GM13977 (cell line): Measurements from ENCODE around the gene SRBD1.

Source experiments
- DNase-seq: peaks from one replicate; pipeline ENCODE4 v3.0.0; 2012; ENCODE audit warnings: low spot score
- in situ Hi-C: fragments of 300-500 bp; cut with MboI; formaldehyde crosslinking; loops from one replicate; pipeline ENCODE4 v1.12.0; 2022; ENCODE audit warnings: low sequenced_read_pairs, low pct_unique_long_range_greater_than_20kb, mixed read lengths, inconsistent platforms; ENCODE audit not compliant: unreplicated experiment
- TF ChIP-seq, protein P1 (sequence below): IDR thresholded peaks from 2 replicates; pipeline ENCODE4 v1.5.1; 2012; ENCODE audit warnings: mild to moderate bottlenecking, control low read depth; ENCODE audit not compliant: insufficient read depth; ENCODE audit errors: extremely low read depth, missing control alignments

Gene SRBD1

DNA sequence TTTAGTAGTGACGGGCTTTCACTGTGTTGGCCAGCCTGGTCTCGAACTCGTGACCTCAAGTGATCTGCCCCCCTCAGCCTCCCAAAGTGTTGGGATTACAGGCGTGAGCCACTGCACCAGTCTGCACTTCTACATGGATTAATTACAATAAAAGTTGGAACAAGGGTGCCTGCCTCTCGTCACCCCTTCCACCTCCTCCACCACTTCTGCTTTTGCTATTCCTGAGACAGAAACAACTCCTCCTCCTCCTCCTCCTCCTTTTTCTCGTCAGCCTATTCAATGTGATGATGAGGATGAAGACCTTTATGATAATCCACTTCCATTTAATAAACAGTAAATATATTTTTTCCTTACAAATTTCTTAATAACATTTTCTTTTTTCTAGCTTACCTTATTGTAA lies 35.2 kb downstream of the SRBD1 start:
- TF ChIP-seq, protein P1, sequence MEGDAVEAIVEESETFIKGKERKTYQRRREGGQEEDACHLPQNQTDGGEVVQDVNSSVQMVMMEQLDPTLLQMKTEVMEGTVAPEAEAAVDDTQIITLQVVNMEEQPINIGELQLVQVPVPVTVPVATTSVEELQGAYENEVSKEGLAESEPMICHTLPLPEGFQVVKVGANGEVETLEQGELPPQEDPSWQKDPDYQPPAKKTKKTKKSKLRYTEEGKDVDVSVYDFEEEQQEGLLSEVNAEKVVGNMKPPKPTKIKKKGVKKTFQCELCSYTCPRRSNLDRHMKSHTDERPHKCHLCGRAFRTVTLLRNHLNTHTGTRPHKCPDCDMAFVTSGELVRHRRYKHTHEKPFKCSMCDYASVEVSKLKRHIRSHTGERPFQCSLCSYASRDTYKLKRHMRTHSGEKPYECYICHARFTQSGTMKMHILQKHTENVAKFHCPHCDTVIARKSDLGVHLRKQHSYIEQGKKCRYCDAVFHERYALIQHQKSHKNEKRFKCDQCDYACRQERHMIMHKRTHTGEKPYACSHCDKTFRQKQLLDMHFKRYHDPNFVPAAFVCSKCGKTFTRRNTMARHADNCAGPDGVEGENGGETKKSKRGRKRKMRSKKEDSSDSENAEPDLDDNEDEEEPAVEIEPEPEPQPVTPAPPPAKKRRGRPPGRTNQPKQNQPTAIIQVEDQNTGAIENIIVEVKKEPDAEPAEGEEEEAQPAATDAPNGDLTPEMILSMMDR: no peak
- no peak for DNase-seq
- in situ Hi-C loops: no loop called here

GRCh38 chr2:45572979-45573378 lies 38.1 kb downstream of the SRBD1 start:
- in situ Hi-C loops: no loop called here
- no peak for DNase-seq
- TF ChIP-seq, protein P1: no peak

- TF ChIP-seq, protein P1: no peak
- in situ Hi-C loops: no loop called here
- no peak for DNase-seq
Measured at GRCh38 chr2:45571940-45572339, 39.1 kb downstream of the SRBD1 start.

DNA sequence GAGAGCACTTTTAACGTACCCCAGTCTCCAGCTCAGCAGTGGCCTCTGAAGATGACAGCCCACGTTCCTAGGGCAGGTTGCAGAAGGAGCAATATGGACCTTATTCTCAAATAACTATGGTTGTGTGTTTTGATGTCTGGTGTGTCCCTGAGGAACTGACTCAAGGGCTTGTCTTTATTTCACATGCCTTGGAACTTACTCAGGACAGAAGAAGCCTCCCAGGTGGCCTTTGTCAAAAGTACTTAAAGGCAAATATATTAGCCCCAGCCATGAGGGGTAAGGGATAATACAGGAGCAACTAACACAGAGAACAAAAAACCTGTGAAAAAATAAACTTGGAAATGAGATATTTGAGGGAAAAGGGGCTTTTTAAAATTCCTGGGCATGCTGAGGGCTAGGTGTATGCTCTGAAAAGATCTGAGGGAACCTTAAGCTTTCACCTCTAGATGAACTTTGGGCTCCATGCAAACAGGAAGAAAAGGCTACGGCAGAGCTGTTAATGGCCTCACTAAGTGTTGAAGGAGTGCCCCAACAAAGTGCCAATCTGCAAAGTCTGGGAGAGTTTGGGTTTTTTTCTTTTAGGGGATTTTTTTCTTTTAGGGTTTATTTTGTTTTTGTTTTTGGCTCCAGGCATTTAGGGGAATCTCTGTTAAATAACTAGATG lies 40.3 kb downstream of the SRBD1 start:
- TF ChIP-seq, protein P1: no peak
- in situ Hi-C loops: no loop called here
- DNase-seq: no peak

GRCh38 chr2:45568935-45569334 lies 42.1 kb downstream of the SRBD1 start:
- TF ChIP-seq, protein P1: no peak
- in situ Hi-C loops: no loop called here
- no peak for DNase-seq

- peak; percentile 55 for DNase-seq
- TF ChIP-seq, protein P1: no peak
- in situ Hi-C loops: no loop called here
Measured at GRCh38 chr2:45567974-45568789, 42.9 kb downstream of the SRBD1 start.
